Hepatocyte (in vitro differentiated cells): ENCODE data around the gene MEF2C. TPM values are rescaled to one million over a fixed set of nuclear protein-coding genes. Genes with fewer than 3 reads are reported as not detected.

ENCODE experiments used
- DNase-seq: peaks from one replicate; pipeline ENCODE4 v3.0.0-alpha.2; 2016; ENCODE audit warnings: low spot score
- H2AFZ ChIP-seq: fragments of 200-600 bp; sonication (generic); 2 replicates; pipeline ENCODE4 v1.6.0; 2016; ENCODE audit warnings: antibody characterized with exemption, mild to moderate bottlenecking
- H3K27ac ChIP-seq: fragments of 200-600 bp; sonication (generic); 2 replicates; pipeline ENCODE4 v1.5.1; 2016; ENCODE audit warnings: mild to moderate bottlenecking
- H3K27me3 ChIP-seq: fragments of 200-600 bp; sonication (generic); 2 replicates; pipeline ENCODE4 v1.6.1; 2016
- H3K36me3 ChIP-seq: fragments of 200-600 bp; sonication (generic); replicated peaks from 2 replicates; pipeline ENCODE4 v1.5.1; 2016; ENCODE audit warnings: low read depth; ENCODE audit not compliant: insufficient read depth
- H3K4me1 ChIP-seq: fragments of 200-600 bp; sonication (generic); 2 replicates; pipeline ENCODE4 v1.5.1; 2016; ENCODE audit warnings: mild to moderate bottlenecking, moderate library complexity; ENCODE audit not compliant: insufficient read depth
- H3K4me2 ChIP-seq: fragments of 200-600 bp; sonication (generic); 2 replicates; pipeline ENCODE4 v1.6.0; 2016
- H3K4me3 ChIP-seq: fragments of 200-600 bp; sonication (generic); 2 replicates; pipeline ENCODE4 v1.5.1; 2016; ENCODE audit warnings: mild to moderate bottlenecking
- H3K79me2 ChIP-seq: fragments of 200-600 bp; sonication (generic); 2 replicates; pipeline ENCODE4 v1.6.0; 2017; ENCODE audit warnings: mild to moderate bottlenecking
- H3K9me2 ChIP-seq: fragments of 200-600 bp; sonication (generic); replicated peaks from 2 replicates; pipeline ENCODE4 v1.6.0; 2017; ENCODE audit warnings: mild to moderate bottlenecking; ENCODE audit not compliant: insufficient read depth
- H3K9me3 ChIP-seq: fragments of 200-600 bp; sonication (generic); 2 replicates; pipeline ENCODE4 v1.5.1; 2016; ENCODE audit warnings: low read depth, mild to moderate bottlenecking
- H4K20me1 ChIP-seq: fragments of 200-600 bp; sonication (generic); 2 replicates; pipeline ENCODE4 v1.6.0; 2016; ENCODE audit warnings: mild to moderate bottlenecking; ENCODE audit not compliant: insufficient read depth, poor library complexity, severe bottlenecking
- CTCF ChIP-seq: fragments of 200-600 bp; sonication (generic); IDR thresholded peaks from 2 replicates; pipeline ENCODE4 v1.5.1; 2016; ENCODE audit warnings: antibody characterized with exemption, mild to moderate bottlenecking; ENCODE audit not compliant: poor library complexity
- EZH2 ChIP-seq: fragments of 200-600 bp; sonication (generic); IDR thresholded peaks from 2 replicates; pipeline ENCODE4 v1.6.1; 2016; ENCODE audit warnings: antibody characterized with exemption, mild to moderate bottlenecking, borderline replicate concordance
- EZH2phosphoT487 ChIP-seq: fragments of 200-600 bp; sonication (generic); IDR thresholded peaks from one replicate; pipeline ENCODE4 v1.6.1; 2018; ENCODE audit warnings: antibody characterized with exemption, mild to moderate bottlenecking, low read depth, moderate library complexity; ENCODE audit not compliant: unreplicated experiment, severe bottlenecking
- WGBS: methylation state at CpG from one replicate; pipeline ENCODE4 v1.1.6; 2016; ENCODE audit warnings: low lambda C conversion rate; ENCODE audit errors: missing lambda C conversion rate; 5-methylcytosine and 5-hydroxymethylcytosine counted together
- polyA plus RNA-seq: library from polyadenylated mRNA; unstranded; fragments of >200 nt; fragmentation: Nextera tagmentation; extraction: Ambion mirVana; gene quantifications from 2 replicates; pipeline ENCODE4 v1.2.1, GENCODE V29; 2016
- total RNA-seq: library from RNA; depleted of rRNA; stranded (reverse); fragments of >200 nt; gene quantifications from 2 replicates; pipeline ENCODE4 v1.2.3, GENCODE V29; 2014

Gene MEF2C
- total and polyA plus RNA-seq, 2 experiments from 2014 or later, result 5.9 to 14.6 TPM

GRCh38 chr5:88678770-88679381, 204.1 kb downstream of the MEF2C start:
- no peaks in the 10 kb centered on the region for H3K79me2 ChIP-seq
- H3K27ac ChIP-seq, result no peak overlapping the region
- H3K36me3 ChIP-seq, result no peaks in the 10 kb centered on the region
- no peaks in the 10 kb centered on the region for H4K20me1 ChIP-seq
- peaks cover 17% of the 10 kb centered on the region for H3K4me1 ChIP-seq
- TF ChIP-seq EZH2phosphoT487, result no peak
- TF ChIP-seq EZH2, result no peak
- TF ChIP-seq CTCF, result no peak
- H3K9me2 ChIP-seq, result no peaks in the 10 kb centered on the region
- H2AFZ ChIP-seq, result no peak overlapping the region
- H3K27me3 ChIP-seq, result peaks cover 96% of the 10 kb centered on the region
- DNase-seq, result no peak
- no peaks in the 10 kb centered on the region for H3K9me3 ChIP-seq
- WGBS, result 11% methylated on average over 12 of the region's 14 CpGs
- H3K4me3 ChIP-seq, result no peak overlapping the region
- H3K4me2 ChIP-seq, result no peak overlapping the region

- Histone ChIP-seq H3K4me1 (peaks cover 17% of the 10 kb centered on the region), H3K4me2 (no peak overlapping the region), H3K9me3 (no peaks in the 10 kb centered on the region), H2AFZ (no peak overlapping the region), H3K4me3 (no peak overlapping the region), H3K27me3 (peaks cover 96% of the 10 kb centered on the region), H3K9me2 (no peaks in the 10 kb centered on the region), H4K20me1 (no peaks in the 10 kb centered on the region), H3K27ac (no peak overlapping the region), H3K79me2 (no peaks in the 10 kb centered on the region), H3K36me3 (no peaks in the 10 kb centered on the region)
- WGBS, result 3% methylated on average over 34 of the region's 56 CpGs
- no peak for DNase-seq
- TF ChIP-seq CTCF (no peak), EZH2phosphoT487 (peak; percentile 30), EZH2 (peak; percentile 95)
Observed at GRCh38 chr5:88677943-88678769, 204.8 kb downstream of the MEF2C start.

- Histone ChIP-seq H2AFZ (no peak overlapping the region), H4K20me1 (no peaks in the 10 kb centered on the region)
- 8% methylated on average over 4 of the region's 4 CpGs for WGBS
Observed at GRCh38 chr5:88677376-88677895, 205.5 kb downstream of the MEF2C start.

More at GRCh38 chr5:88677376-88677895, 205.5 kb downstream of the MEF2C start:
- H3K4me2 ChIP-seq, result no peak overlapping the region
- no peaks in the 10 kb centered on the region for H3K9me2 ChIP-seq
- H3K79me2 ChIP-seq, result no peaks in the 10 kb centered on the region
- H3K4me1 ChIP-seq, result peaks cover 17% of the 10 kb centered on the region
- no peaks in the 10 kb centered on the region for H3K9me3 ChIP-seq
- TF ChIP-seq CTCF (no peak), EZH2phosphoT487 (peak; percentile 30), EZH2 (no peak)
- no peak overlapping the region for H3K4me3 ChIP-seq
- no peak for DNase-seq
- H3K36me3 ChIP-seq, result no peaks in the 10 kb centered on the region
- H3K27me3 ChIP-seq, result peaks cover 96% of the 10 kb centered on the region
- H3K27ac ChIP-seq, result no peak overlapping the region
